B cell (primary cell): ENCODE results near the gene NXPE4.
"Not testable (repeated sequence)": the region's sequence is repeated elsewhere in the genome, so short reads cannot be mapped to it uniquely, and the experiment has no call there.

Source experiments
- CTCF ChIP-seq: fragments of 200-600 bp; IDR thresholded peaks from one replicate; pipeline ENCODE4 v1.8.0; 2022; ENCODE audit warnings: antibody characterized with exemption, mild to moderate bottlenecking
- EZH2 ChIP-seq: IDR thresholded peaks from 2 replicates; pipeline ENCODE4 v1.6.1; 2012; ENCODE audit warnings: borderline replicate concordance, low read depth, mild to moderate bottlenecking, moderate library complexity, low read length; ENCODE audit not compliant: insufficient read depth, poor library complexity, severe bottlenecking

GRCh38 chr11:114639440-114639839 lies 43.9 kb upstream of the NXPE4 start:
- TF ChIP-seq CTCF, EZH2: not testable (repeated sequence)
